ENCODE measurements around the gene TBC1D8.
A peak's percentile ranks its signal among the peaks of the same experiment; 100 is the strongest.

TBC1D8 gene

GRCh38 chr2:100999995-101000394 lies 151.2 kb downstream of the TBC1D8 start:
- DNase-seq (ENCODE audit: low read depth in 2 of 2), result no peak

DNA sequence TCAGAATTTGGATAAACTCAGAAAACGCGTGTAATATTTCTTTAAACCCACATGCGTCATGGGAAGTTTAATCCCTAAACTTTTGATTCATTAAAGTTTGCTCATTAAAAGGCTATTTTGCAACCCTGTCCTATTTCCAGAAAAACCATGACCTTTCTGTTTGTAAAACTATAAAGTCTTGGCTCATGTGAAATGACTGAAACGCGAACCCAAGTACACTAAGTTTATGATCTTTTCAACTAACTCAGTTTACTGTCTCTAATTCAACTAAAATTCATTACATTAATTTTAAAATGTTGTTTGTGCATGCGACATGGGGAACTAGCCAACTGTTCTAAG lies 153.0 kb downstream of the TBC1D8 start:
- no peak for DNase-seq (ENCODE audit: low read depth in 2 of 2)

DNA sequence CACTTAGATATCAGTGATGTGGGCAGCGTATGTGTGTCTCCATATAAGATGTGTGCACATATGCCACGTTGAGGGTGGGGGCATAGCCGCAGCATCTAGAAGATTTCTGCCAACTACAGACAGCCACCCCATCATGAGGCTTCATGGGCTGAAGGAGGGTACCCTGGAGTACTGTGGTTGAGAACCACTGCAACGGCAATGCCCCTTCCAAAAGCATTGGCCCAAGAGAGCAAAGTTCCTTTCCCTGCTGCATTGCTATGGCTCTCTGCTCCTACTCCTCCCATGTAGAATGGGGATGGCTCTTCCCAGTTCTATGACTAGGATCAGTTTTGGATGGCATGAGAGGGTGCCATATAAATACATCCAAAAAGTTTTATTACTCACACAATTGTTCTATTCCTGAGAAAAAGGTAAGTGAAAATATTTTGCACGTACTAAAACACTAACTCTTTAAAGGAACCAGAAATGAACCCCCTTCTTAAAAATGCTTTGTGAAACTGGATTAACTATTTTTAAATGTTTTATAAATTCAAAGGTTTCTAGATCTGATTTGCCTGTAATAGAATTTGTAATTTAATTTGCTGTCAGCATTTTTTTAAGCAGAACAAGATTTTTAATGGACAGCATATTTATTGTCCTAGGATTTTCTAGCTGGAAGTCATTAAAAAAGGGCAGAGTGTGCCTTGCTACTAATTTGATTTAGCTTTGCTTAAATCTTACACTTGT lies 153.5 kb downstream of the TBC1D8 start:
- DNase-seq (ENCODE audit: low read depth in 2 of 2), result no peak

DNA sequence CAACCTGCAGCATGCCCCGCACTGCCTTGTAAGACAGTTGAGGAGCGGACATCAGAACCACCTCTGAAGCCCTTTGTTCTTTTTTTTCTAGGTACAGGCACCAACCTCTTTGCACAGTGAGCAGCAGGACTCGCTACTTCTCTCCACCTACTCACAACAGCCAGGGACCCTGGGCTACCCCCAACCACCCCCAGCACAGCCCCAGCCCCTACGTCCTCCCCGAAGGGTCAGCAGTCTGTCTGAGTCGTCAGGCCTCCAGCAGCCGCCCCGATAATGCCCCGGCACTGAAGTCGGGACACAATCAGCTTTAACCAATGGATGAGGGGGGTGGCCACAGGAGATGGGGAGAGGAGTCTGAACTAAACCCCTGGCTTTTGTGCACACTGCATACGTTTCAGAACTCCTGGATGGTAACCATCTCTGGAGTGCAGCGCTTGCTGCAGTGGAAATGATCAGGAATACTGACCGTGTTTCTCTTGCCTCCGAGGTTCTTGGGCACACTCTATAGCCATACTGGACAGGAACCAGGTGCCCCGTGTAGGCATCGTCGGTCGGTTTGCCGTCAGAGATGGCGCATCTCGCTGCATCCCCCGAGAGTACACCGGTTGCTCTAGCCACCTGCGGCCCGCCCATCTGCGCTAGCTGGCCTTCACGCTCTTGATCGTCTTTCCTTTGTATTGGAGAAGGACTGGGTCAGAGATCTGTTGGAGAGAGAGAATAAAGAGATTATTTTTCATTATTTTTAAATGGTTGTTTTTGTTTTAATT lies 155.7 kb downstream of the TBC1D8 start:
- DNase-seq (ENCODE audit: low read depth in 2 of 2), result no peak

DNA sequence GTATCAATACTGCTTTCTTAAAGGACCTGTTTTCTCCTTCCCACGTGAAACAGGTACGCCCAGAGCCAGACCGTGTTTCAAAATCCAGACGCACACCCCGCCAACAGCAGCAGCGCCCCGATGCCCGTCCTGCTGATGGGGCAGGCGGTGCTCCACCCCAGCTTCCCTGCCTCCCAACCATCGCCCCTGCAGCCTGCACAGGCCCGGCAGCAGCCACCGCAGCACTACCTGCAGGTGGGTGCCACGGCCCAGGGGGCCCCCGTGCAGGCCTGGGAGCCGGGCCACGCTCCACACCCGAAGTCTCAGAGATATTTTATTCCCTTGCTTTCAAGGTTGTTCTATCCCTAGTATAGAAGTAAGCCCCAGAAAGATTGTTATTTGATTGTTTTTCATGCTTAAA lies 157.9 kb downstream of the TBC1D8 start:
- no peak for DNase-seq (ENCODE audit: low read depth in 2 of 2)

DNA sequence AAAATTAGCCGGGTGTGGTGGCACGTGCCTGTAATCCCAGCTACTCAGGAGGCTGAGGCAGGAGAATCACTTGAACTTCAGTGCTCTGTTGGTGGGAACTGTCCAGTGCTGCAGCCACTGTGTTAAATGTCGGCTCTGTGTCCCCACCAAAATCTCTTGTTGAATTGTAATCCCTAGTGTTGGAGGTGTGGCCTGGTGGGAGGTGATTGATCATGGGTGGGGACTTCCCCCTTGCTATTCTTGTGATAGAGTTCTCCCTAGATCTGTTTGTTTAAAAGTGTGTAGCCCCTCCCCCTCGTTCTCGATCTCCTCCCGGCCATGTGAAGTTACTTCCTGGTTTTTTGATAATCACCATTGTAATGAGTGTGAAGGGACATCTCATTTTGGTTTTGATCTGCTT lies 158.9 kb downstream of the TBC1D8 start:
- no peak for DNase-seq (ENCODE audit: low read depth in 2 of 2)

- DNase-seq (ENCODE audit: low read depth in 2 of 2), result no peak
Observed at GRCh38 chr2:100991404-100991773, 159.8 kb downstream of the TBC1D8 start.

DNA sequence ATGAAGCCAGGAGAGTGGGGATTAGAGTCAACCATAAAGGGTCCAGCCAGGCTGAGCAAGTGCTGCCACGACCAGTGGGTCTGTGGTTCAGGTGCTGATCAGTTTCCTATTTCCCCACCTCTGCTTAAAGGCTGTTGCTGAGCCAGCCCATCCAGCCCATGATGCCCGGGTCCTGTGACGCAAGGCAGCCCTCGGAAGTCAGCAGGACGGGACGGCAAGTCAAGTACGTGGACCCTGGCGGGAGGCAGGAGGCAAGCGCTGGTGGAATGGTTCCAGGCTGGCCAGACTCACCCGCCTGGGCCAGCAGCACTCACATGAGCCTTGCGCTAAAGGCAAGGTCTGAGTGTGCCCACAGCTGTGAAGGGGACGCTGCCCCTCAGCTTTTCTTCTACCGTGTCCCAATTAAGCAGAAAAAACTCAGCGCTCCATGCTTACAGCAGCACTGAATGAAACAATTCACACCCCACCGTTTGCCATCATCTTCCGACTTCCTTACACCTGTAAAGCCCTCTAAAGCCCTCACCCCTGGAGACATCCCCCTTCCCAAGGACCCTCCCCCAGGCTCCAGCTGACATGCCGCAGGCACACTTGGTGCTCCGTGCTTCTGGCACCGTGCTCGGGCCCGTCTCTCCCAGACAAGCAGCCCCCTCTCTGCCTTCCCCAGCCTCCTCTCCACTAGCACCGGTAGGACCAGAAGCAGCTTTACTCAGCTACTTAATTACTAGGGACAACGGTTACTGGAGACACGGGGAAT lies 160.4 kb downstream of the TBC1D8 start:
- DNase-seq (ENCODE audit: low read depth in 2 of 2), result no peak

GRCh38 chr2:100990166-100990565 lies 161.0 kb downstream of the TBC1D8 start:
- no peak for DNase-seq (ENCODE audit: low read depth in 2 of 2)

DNA sequence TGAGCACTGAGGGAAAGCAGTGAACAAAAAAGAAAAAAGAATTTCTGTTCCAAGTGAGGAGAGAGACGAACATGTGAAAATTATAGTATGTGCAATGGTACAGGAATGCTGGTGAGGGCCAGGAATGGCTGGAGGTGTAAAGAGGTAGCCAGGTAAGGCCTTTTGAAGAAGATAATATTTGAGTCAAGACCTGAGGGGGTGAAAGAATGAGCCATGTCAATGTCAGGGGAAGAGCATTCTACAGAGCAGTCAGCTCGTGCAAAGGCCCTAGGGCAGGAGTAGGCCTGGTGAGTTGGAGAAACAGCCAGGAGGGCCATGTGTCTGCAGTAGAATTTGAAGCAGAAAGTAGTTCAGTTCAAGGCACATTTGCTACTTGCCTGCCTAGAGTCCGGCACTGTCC lies 161.5 kb downstream of the TBC1D8 start:
- no peak for DNase-seq (ENCODE audit: low read depth in 2 of 2)

DNA sequence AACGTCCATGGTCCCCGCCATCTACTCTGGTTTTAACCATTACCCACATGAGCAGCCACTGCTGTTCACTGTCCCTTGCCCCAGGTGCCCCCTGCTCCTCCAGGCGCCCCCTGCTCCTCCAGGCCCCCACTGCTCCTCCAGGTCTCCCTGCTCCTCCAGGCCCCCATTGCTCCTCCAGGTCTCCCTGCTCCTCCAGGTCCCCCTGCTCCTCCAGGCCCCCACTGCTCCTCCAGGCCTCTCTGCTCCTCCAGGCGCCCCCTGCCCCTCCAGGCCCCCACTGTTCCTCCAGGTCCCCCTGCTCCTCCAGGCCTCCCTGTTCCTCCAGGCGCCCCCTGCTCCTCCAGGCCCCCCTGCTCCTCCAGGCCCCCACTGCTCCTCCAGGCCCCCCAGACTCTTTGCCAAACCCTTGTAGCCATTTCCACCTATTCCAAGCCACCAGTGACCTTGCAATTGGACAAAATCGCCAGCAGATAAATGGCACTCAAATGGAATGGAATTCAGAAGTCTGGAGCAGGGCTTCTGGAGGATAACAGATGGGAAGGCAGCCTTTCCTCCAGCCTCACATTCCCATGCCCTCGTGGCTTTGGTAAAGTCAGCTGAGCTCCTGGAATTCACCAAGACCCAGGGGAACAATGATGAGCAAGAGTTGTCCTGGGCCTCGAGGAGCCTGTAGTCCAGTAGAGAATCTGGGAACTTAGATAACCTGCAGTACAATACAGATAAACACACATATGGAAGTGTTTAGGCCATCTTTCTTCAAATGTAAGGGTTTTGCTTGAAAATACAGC lies 162.4 kb downstream of the TBC1D8 start:
- DNase-seq (ENCODE audit: low read depth in 2 of 2), result no peak

DNA sequence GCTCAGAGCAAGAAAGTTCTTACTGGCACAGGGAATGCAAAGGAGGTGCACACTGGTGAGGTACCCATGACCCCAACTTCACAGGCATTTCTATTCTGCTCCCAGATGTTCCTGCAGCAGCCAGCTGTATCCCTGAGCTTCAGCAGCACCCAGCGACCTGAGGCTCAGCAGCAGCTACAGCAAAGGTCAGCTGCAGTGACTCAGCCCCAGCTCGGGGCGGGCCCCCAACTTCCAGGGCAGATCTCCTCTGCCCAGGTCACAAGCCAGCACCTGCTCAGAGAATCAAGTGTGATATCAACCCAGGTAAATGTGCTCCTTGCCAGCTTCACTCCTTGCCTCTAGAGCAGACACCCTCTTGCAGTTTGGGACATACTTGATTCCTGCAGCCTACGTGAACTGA lies 163.2 kb downstream of the TBC1D8 start:
- DNase-seq (ENCODE audit: low read depth in 2 of 2), result no peak

GRCh38 chr2:100987536-100987935 lies 163.6 kb downstream of the TBC1D8 start:
- no peak for DNase-seq (ENCODE audit: low read depth in 2 of 2)

DNA sequence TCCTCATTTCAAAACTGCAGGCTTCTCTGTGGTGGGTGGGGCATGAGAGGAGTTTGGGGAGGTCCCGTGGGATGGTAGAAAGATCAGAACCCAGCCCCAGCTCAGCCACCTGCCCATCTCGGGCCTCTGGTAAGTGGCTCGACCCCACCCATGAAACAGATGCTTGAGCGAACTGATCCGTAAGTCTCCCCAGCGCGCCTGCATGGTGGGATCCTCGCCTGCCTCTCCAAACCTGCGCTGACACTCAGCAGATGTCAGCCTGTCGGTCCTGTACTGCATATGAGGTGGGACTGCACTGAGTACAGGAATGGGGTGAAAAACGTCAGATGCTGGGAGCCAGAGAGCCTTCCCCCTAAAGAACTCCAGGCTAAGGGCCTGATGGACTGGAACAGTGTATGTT lies 165.0 kb downstream of the TBC1D8 start:
- no peak for DNase-seq (ENCODE audit: low read depth in 2 of 2)

- DNase-seq (ENCODE audit: low read depth in 2 of 2), result peak; percentile 76 to 77
Observed at GRCh38 chr2:100984892-100985307, 166.3 kb downstream of the TBC1D8 start.

- DNase-seq (ENCODE audit: low read depth in 2 of 2), result no peak
Observed at GRCh38 chr2:100983684-100984310, 167.4 kb downstream of the TBC1D8 start.

- no peak for DNase-seq (ENCODE audit: low read depth in 2 of 2)
Observed at GRCh38 chr2:100983201-100983600, 168.0 kb downstream of the TBC1D8 start.

DNA sequence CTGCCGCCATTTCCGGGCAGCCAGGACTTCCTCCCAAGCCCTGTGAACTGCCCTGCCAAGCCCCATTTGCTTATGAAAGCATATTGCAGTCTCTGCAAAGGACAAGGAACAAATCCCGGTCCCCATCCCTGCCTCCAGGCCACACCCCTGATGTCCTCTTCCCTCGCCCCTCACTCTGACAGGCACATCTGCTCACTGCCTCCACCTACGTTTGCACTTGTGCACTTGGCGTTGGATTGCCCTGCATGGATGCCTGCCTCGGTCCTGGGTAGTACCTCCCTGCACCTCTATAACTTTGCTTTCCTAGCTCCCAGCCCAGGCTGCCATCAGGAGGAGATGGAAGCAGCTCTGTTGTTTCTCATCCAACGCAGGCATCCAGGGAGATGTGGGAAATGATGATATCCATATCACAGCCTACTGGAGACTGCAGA lies 168.7 kb downstream of the TBC1D8 start:
- no peak for DNase-seq (ENCODE audit: low read depth in 2 of 2)

DNA sequence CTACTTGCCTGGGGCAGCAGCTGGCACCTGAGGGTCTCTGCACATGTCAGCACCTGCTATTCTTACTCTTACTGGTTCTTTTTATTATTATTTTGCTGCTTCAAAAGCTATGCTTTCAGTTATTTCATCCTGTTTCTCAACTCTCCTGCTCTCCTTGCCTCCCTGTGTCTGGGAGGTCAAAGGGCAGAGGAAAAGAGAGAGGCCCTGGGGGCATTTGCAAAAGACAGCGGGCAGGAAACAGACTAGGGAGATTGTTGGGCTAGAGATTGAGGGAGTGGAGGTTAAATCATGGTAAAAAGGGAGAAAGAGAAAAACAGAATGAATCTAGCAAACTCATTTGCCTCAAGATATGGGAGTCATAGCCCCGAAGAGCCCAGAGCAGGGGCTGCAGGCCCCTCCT lies 170.2 kb downstream of the TBC1D8 start:
- no peak for DNase-seq (ENCODE audit: low read depth in 2 of 2)

DNA sequence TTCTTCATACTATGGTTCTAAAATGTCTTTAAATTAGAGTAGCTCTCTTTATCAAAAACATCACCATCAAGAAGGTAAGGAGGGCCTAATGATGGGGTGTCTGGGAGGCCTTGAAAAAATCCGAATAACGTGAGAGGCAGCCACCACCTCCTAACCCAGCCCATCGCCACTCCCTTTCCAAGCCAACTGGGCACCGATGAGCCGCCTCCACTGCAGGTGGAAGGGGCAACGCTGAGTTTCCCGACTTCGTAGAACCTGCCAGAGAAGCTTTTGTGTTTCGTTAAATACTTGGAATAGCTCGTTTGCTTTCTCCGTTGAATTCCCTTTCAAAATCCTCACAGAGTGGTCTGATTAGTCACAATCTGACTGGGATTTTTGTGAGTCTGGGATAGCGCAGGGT lies 171.1 kb downstream of the TBC1D8 start:
- DNase-seq (ENCODE audit: low read depth in 2 of 2), result no peak

DNA sequence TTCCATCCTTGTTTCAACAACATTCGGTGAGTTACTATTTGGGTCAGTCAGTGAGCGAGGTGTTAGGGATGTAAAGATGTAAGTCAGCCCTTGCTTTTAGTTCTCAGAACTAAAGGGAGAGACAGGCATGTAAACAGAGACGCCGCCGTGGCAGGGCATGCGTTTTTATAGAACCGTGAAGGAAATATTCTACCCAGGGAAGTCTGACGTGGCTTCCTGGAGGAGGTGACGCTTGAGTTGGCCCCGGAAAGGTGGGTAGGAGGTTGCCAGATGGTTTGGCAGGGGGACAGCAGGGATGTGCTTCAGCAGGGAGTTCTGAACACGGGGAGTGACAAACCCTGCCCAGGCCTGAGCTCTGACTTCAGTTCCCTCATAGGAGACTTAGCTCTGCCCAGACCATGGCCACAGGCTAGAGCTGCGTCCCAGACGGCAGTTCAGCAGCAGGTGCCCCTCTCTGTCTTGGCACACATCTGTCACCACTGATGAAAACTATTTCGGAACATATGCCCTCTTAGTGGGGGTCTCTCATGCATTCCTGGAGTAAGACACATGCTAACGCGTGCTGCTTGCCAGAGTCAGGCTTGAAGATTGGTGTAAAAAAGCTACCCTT lies 172.5 kb downstream of the TBC1D8 start:
- no peak for DNase-seq (ENCODE audit: low read depth in 2 of 2)

Data from stimulated activated CD4-positive, alpha-beta T cell treated with anti-CD3 and anti-CD28 coated beads, Interleukin-1b, Interleukin-23, amount 100 ng/mL, for 4 hours (primary cell).